Measurements from ENCODE around the gene CR1.
"Not testable (repeated sequence)": the region's sequence is repeated elsewhere in the genome, so short reads cannot be mapped to it uniquely, and the experiment has no call there.

DNA sequence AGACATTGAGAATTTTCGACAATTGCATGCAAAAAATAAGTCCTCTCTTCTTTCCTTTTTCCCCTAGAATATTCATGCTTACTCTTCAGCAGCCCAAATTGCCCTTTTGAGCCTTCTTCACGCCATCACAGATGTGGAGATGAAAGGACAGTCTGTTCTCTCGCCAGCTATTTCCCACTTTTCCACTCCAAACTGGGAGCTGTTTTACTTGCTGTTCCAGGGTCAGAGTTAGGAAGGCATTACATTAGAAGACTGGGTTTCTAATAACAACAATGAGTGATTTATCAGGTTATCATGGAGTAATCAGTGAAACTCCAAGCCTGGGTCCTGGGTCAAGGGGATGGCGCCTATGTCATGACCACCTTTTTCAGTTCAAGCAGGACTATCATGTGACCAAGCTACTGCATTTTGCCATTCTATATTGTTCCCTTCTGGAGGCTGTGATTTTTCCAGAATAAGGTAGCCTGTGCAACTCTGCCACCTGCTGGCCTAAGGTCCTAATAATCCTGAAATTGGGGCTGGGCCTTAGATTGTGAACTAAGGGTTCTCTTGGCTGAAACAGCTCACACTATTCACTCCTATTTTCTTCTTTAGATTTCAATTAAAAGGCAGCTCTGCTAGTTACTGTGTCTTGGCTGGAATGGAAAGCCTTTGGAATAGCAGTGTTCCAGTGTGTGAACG, 50.9 kb downstream of the CR1 start:
- TF ChIP-seq POLR2A (IDR thresholded peaks at IDR 0.05) = not testable (repeated sequence)
- TF ChIP-seq, protein P1, sequence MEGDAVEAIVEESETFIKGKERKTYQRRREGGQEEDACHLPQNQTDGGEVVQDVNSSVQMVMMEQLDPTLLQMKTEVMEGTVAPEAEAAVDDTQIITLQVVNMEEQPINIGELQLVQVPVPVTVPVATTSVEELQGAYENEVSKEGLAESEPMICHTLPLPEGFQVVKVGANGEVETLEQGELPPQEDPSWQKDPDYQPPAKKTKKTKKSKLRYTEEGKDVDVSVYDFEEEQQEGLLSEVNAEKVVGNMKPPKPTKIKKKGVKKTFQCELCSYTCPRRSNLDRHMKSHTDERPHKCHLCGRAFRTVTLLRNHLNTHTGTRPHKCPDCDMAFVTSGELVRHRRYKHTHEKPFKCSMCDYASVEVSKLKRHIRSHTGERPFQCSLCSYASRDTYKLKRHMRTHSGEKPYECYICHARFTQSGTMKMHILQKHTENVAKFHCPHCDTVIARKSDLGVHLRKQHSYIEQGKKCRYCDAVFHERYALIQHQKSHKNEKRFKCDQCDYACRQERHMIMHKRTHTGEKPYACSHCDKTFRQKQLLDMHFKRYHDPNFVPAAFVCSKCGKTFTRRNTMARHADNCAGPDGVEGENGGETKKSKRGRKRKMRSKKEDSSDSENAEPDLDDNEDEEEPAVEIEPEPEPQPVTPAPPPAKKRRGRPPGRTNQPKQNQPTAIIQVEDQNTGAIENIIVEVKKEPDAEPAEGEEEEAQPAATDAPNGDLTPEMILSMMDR (IDR thresholded peaks at IDR 0.05) = not testable (repeated sequence)
